IMR-90 (cell line): ENCODE data around the gene WDR49. TPM values are rescaled to one million over a fixed set of nuclear protein-coding genes. Genes with fewer than 3 reads are reported as not detected.
"Not testable (repeated sequence)": the region's sequence is repeated elsewhere in the genome, so short reads cannot be mapped to it uniquely, and the experiment has no call there.

Experiments
- ATAC-seq: fragments of 200-7000 bp; cut with Tn5 transposase; 2 replicates; pipeline ENCODE4 v1.9.1; 2020; ENCODE audit warnings: low read depth, mild to moderate bottlenecking, moderate library complexity
- BruUV-seq: library from RNA; stranded (reverse); fragments of 400-500 nt; replicated peaks from 2 replicates; lab custom pipeline; 2021; lab: Mats Ljungman, UMichigan
- CTCF ChIA-PET: fragments of 300-600 bp; formaldehyde crosslinking; extraction: SDS; loops from one replicate; lab custom pipeline; 2021; ENCODE audit warnings: antibody characterized with exemption; lab: Yijun Ruan, JAX
- POLR2A ChIA-PET: fragments of 300-600 bp; sonication (Branson Sonifier 250); formaldehyde crosslinking; loops from one replicate; lab custom pipeline; 2022; ENCODE audit warnings: antibody characterized with exemption; ENCODE audit not compliant: unreplicated experiment; lab: Charles Lee
- DNase-seq: peaks from one replicate; pipeline ENCODE4 v3.0.0; 2013
- H2AFZ ChIP-seq: replicated peaks from 2 replicates; pipeline ENCODE3; 2013; ENCODE audit warnings: low read length, mild to moderate bottlenecking; ENCODE audit not compliant: poor library complexity
- H2AK5ac ChIP-seq: 2 replicates; pipeline ENCODE4 v1.6.1; 2013; ENCODE audit warnings: low read depth, low read length, inconsistent platforms
- H2AK9ac ChIP-seq: replicated peaks from 2 replicates; pipeline ENCODE3; 2013; ENCODE audit warnings: mild to moderate bottlenecking, low read depth, low read length, moderate library complexity; ENCODE audit not compliant: poor library complexity
- H2BK120ac ChIP-seq: 2 replicates; pipeline ENCODE4 v1.6.1; 2013; ENCODE audit warnings: low read depth, low read length, inconsistent platforms
- H2BK15ac ChIP-seq: 3 replicates; pipeline ENCODE4 v1.6.1; 2013; ENCODE audit warnings: low read depth, low read length, inconsistent platforms
- H2BK20ac ChIP-seq: 2 replicates; pipeline ENCODE4 v1.6.1; 2013; ENCODE audit warnings: low read depth, mild to moderate bottlenecking, inconsistent platforms, low read length, moderate library complexity
- H2BK5ac ChIP-seq: 2 replicates; pipeline ENCODE4 v1.6.1; 2013; ENCODE audit warnings: mild to moderate bottlenecking, low read depth, low read length, inconsistent platforms; ENCODE audit not compliant: poor library complexity, severe bottlenecking
- H3K14ac ChIP-seq: replicated peaks from 2 replicates; pipeline ENCODE4 v1.6.1; 2013; ENCODE audit warnings: low read depth, low read length, inconsistent platforms
- H3K18ac ChIP-seq: 2 replicates; pipeline ENCODE4 v1.6.1; 2013; ENCODE audit warnings: low read depth, low read length, control low read depth
- H3K23ac ChIP-seq: 2 replicates; pipeline ENCODE4 v1.6.1; 2013; ENCODE audit warnings: low read depth, low read length, inconsistent platforms
- H3K27ac ChIP-seq: 2 replicates; pipeline ENCODE4 v1.5.1; 2013; ENCODE audit warnings: mild to moderate bottlenecking, control low read depth, low read length; ENCODE audit not compliant: insufficient read depth
- H3K27me3 ChIP-seq: 2 replicates; pipeline ENCODE4 v1.6.1; 2013; ENCODE audit warnings: low read length; ENCODE audit not compliant: control insufficient read depth, insufficient read depth
- H3K36me3 ChIP-seq: 2 replicates; pipeline ENCODE4 v1.6.1; 2013; ENCODE audit warnings: low read length, mixed read lengths; ENCODE audit not compliant: control insufficient read depth, insufficient read depth
- H3K4ac ChIP-seq: 2 replicates; pipeline ENCODE4 v1.6.1; 2013; ENCODE audit warnings: low read depth, low read length, inconsistent platforms
- H3K4me1 ChIP-seq: 2 replicates; pipeline ENCODE4 v1.6.1; 2013; ENCODE audit warnings: low read length, mixed read lengths; ENCODE audit not compliant: control insufficient read depth, insufficient read depth
- H3K4me2 ChIP-seq: 2 replicates; pipeline ENCODE4 v1.6.1; 2013; ENCODE audit warnings: low read depth, mild to moderate bottlenecking, control low read depth, low read length, moderate library complexity
- H3K4me3 ChIP-seq: 2 replicates; pipeline ENCODE4 v1.5.1; 2013; ENCODE audit warnings: low read depth, mild to moderate bottlenecking, control low read depth, low read length, moderate library complexity; ENCODE audit not compliant: insufficient read depth
- H3K56ac ChIP-seq: 2 replicates; pipeline ENCODE4 v1.6.1; 2013; ENCODE audit warnings: low read length, inconsistent platforms; ENCODE audit not compliant: insufficient read depth; ENCODE audit errors: extremely low read depth
- H3K79me1 ChIP-seq, 2 experiments: 2 replicates each; pipeline ENCODE4 v1.6.1; 2013; ENCODE audit warnings: low read length in 2 of 2, inconsistent platforms in 1 of 2, low read depth in 1 of 2
- H3K9ac ChIP-seq: 2 replicates; pipeline ENCODE4 v1.6.1; 2013; ENCODE audit warnings: low read depth, low read length, control low read depth
- H3K9me1 ChIP-seq: 2 replicates; pipeline ENCODE4 v1.6.1; 2013; ENCODE audit warnings: low read length, inconsistent platforms; ENCODE audit not compliant: insufficient read depth
- H3K9me3 ChIP-seq: 2 replicates; pipeline ENCODE4 v1.6.1; 2013; ENCODE audit warnings: low read length; ENCODE audit not compliant: control insufficient read depth, insufficient read depth
- H4K20me1 ChIP-seq: 2 replicates; pipeline ENCODE4 v1.6.1; 2013; ENCODE audit warnings: low read length, inconsistent platforms; ENCODE audit not compliant: insufficient read depth
- H4K5ac ChIP-seq: 2 replicates; pipeline ENCODE4 v1.6.1; 2013; ENCODE audit warnings: mild to moderate bottlenecking, low read depth, low read length, control low read depth
- H4K8ac ChIP-seq, 2 experiments: 2 replicates each; pipeline ENCODE4 v1.6.1; 2013; ENCODE audit warnings: low read depth in 2 of 2, low read length in 2 of 2, control low read depth in 1 of 2, inconsistent platforms in 1 of 2
- H4K91ac ChIP-seq: 2 replicates; pipeline ENCODE4 v1.6.1; 2013; ENCODE audit warnings: low read depth, low read length, inconsistent platforms; ENCODE audit not compliant: insufficient read depth
- WGBS, 2 experiments: methylation state at CpG; one replicate each; pipeline versions ENCODE4 v1.1.5 to v1.1.7; 2013; ENCODE audit warnings: missing lambda C conversion rate in 2 of 2; ENCODE audit not compliant: insufficient read length in 1 of 2; ENCODE audit errors: extremely low coverage in 2 of 2; 5-methylcytosine and 5-hydroxymethylcytosine counted together
- dilution Hi-C: fragments of 300-500 bp; cut with HindIII; formaldehyde crosslinking; loops from one replicate; pipeline ENCODE4 v1.14.3; 2018; ENCODE audit warnings: low sequenced_read_pairs; ENCODE audit not compliant: unreplicated experiment
- in situ Hi-C: fragments of 300-500 bp; cut with MboI; formaldehyde crosslinking; loops from 3 replicates; pipeline ENCODE4 v1.14.3; 2019; ENCODE audit warnings: low sequenced_read_pairs, inconsistent platforms, mixed read lengths
- intact Hi-C: fragments of 100-400 bp; cut with micrococcal nuclease; formaldehyde crosslinking; loops from 2 replicates; pipeline ENCODE4 v1.10.0; 2022
- polyA plus RNA-seq, 3 experiments: library from polyadenylated mRNA; depleted of rRNA; stranded (reverse); fragments of >200 nt; gene quantifications; 2 replicates each; pipeline ENCODE4 v1.2.3, GENCODE V29; 2012; ENCODE audit warnings: low replicate concordance in 1 of 3
- total RNA-seq: library from RNA; depleted of rRNA; stranded (reverse); fragments of >200 nt; gene quantifications from 2 replicates; pipeline ENCODE4 v1.2.3, GENCODE V29; 2012

Gene WDR49
- total and polyA plus RNA-seq, 2 of the 4 experiments (the other 2 are of a cell fraction): not detected

GRCh38 chr3:167614196-167614595 lies 39.5 kb downstream of the WDR49 start:
- H3K27ac ChIP-seq, BruUV-seq, H2BK120ac ChIP-seq, H3K9me1 ChIP-seq, H3K23ac ChIP-seq, H3K4me3 ChIP-seq, dilution Hi-C loops, H3K4ac ChIP-seq, H4K91ac ChIP-seq, H2AFZ ChIP-seq, CTCF ChIA-PET, H2BK5ac ChIP-seq, ATAC-seq, H3K36me3 ChIP-seq, H4K20me1 ChIP-seq, DNase-seq, H3K18ac ChIP-seq, H2AK9ac ChIP-seq, H3K9me3 ChIP-seq, POLR2A ChIA-PET, in situ Hi-C loops, H3K4me2 ChIP-seq, H3K27me3 ChIP-seq, intact Hi-C loops, H2BK15ac ChIP-seq, H4K8ac ChIP-seq, H3K56ac ChIP-seq, H3K14ac ChIP-seq, H3K9ac ChIP-seq, H4K5ac ChIP-seq, H2BK20ac ChIP-seq, H2AK5ac ChIP-seq, H3K4me1 ChIP-seq, H3K79me1 ChIP-seq: not testable (repeated sequence)
- 50% methylated on average over 2 of the region's 5 CpGs; no CpG with 5 or more reads in 1 of the 2 experiments for WGBS, 2 experiments
